ENCODE results near the gene OXNAD1.

GRCh38 chr3:16335333-16335732 lies 70.3 kb downstream of the OXNAD1 start:
- TF ChIP-seq CTCF (IDR thresholded peaks at IDR 0.05; ENCODE audit: poor library complexity): no peak
- TF ChIP-seq EZH2 (IDR thresholded peaks at IDR 0.05; ENCODE audit: borderline replicate concordance): no peak
